Stimulated activated CD8-positive, alpha-beta memory T cell treated with anti-CD3 and anti-CD28 coated beads, Interleukin-4, amount 100 ng/mL, for 48 hours (primary cell): ENCODE results near the gene TCIRG1.
A peak's percentile ranks its signal among the peaks of the same experiment; 100 is the strongest.
"Not testable (repeated sequence)": the region's sequence is repeated elsewhere in the genome, so short reads cannot be mapped to it uniquely, and the experiment has no call there.

ENCODE experiments used
- DNase-seq: peaks from one replicate; pipeline ENCODE4 v3.0.0-alpha.2; 2020

TCIRG1 gene

DNA sequence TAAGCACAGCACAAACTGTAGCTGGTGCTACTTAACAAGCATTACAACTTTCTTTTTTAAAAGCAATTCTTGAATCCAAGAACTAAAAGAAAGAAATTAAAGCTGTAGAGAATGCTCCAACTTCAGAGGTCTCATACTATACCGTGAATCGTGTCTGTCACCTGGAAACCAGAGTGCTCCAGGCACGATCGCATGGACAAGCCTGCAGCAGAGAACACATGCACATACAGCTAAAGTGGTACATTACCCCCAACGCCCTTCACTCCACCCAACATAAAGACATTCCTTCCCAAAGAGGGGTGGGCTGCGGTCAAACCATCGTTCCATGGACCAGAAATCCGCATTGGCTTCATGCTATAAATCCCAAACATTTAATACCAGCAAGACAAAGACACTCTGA lies 50.9 kb downstream of the TCIRG1 start:
- DNase-seq, result no peak

DNA sequence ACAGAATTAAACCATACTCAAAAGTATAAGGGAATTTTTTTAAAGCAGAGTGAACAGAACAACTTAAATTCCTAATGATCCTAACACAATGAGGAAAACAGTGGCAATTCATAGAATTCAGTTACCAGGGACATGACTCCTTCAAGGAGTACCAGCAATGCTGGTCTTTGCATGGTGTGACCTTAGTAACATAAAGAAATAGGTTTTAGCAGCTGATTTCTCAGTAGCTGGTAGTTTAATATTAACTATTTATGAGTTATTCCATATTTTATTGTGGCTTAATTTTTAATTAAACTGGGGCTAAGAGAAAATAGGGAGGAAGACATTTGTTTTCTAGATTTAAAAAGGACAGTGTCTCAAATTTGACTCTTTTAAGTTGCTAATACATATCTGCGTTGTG lies 51.5 kb downstream of the TCIRG1 start:
- no peak for DNase-seq

- DNase-seq, result no peak
These were observed 51.9 kb downstream of the TCIRG1 start for GRCh38 chr11:68090706-68091105.

DNA sequence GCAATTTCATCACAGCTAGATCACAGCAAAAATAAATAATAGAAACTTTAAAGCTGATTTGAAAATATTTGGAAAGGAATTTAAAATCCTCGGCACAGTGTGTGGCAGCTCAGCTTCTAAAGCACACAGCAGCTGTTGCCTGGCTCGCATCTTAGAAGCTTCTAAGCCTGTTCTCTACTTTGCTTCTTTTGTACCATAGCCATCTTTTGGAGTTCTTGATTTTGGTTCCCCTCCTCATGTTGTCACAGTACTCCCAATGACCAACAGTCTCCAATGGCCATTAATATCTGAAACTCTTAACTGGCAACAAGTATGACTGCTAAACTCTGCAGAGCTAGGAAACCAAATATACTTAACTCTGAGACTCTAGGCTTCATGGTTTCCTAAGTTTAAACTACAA lies 53.6 kb downstream of the TCIRG1 start:
- no peak for DNase-seq

- DNase-seq, result not testable (repeated sequence)
These were observed 54.1 kb downstream of the TCIRG1 start for GRCh38 chr11:68092946-68093345.

DNA sequence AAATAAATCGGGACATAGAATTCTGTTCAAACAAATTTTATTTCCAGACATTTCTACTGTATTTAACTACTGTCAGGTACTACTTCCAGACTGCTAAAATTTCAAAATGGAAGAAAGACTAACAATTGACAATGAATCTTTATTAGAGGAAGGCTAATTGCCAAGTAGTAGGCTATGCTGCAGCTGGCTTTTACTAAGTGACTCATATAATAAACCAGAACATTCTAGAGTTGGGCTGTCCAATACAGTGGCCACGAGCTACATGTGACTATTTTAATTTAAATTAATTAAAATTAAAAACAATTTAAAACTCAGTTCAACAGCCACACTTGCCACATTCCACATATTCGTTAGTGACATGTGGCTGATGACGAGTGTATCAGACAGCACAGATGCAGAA lies 54.7 kb downstream of the TCIRG1 start:
- no peak for DNase-seq

- no peak for DNase-seq
These were observed 58.1 kb downstream of the TCIRG1 start for GRCh38 chr11:68096962-68097361.

GRCh38 chr11:68099057-68099456 lies 60.2 kb downstream of the TCIRG1 start:
- no peak for DNase-seq

DNA sequence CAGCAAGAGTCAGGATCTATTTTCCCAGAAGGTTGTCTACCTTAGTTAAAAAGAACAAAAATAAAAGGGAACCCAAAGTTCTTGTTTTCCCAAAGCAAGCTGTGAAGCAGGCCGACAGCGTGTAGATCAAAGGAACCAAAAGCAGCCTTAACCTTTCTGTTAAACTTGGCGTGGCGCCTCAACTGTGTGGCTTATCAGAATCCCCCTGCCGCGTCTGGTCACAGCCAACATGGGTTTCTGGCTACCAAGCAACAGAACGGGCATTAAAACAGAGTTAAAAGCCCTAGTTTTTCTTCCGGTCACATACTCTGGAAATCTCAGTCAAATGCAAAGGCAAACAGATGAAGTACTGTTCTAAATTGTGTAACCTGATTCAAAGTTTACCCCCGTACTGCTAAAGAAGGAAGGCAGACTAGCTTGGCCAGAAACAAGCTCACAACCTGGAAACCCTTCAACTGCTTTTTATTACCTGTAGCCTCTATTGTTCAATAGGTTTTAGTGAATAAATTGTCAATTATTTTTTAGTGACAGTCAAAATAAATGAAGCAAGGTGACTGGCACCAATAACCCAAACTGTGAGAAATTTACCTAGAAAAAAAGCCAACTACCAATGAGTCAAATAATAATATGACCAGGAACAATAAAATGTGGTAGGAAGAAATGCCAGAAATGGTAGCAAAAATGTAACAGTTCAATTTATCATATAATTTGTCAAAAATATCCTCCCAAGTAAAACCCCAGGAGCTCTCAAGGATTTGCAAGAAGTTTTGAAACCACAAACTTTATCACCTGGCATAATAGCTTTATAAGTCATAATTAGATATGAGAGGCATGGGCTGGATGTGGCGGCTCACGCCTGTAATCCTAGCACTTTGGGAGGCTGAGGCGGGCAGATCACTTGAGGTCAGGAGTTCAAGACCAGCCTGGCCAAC lies 60.9 kb downstream of the TCIRG1 start:
- DNase-seq, result peak; percentile 45
